ENCODE data around the gene CLEC2L.
"Not testable (repeated sequence)": the region's sequence is repeated elsewhere in the genome, so short reads cannot be mapped to it uniquely, and the experiment has no call there.

- not testable (repeated sequence) for TF ChIP-seq CTCF, POLR2A (IDR thresholded peaks at IDR 0.05)
These were observed 30.7 kb downstream of the CLEC2L start for GRCh38 chr7:139553991-139554700.
